ENCODE data around the gene NTNG1.

Gene NTNG1

DNA sequence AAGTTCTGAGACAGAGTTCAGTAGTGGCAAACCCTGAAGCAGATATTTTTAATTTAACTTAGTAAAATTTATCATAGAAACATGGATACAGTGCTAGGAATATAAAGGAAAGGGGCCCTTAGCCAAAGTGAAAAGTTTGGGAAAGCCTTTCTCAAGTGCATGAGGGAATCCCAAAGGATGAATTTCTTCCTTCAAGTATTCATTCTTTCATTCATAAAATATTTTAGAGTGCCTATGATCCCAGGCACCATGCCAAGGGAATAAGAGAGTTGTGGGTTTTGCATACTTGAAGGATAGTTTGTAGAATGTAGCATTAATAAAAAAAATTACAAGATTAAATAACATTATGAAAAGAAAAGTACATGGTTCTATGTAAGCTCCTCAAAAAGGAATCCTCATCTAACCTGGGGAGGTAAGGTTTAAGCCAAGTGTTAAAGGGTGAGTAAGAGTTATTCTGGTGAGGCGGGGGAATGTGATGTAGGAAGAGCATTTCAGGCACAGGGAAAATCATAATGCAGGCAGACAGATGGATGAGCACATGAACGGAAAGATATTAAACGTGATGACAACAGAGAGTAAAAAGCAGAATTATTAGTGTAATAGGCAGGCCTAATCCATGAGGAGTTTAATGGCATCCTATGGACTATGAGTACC, 40.4 kb upstream of the NTNG1 start:
- TF ChIP-seq, protein P1, sequence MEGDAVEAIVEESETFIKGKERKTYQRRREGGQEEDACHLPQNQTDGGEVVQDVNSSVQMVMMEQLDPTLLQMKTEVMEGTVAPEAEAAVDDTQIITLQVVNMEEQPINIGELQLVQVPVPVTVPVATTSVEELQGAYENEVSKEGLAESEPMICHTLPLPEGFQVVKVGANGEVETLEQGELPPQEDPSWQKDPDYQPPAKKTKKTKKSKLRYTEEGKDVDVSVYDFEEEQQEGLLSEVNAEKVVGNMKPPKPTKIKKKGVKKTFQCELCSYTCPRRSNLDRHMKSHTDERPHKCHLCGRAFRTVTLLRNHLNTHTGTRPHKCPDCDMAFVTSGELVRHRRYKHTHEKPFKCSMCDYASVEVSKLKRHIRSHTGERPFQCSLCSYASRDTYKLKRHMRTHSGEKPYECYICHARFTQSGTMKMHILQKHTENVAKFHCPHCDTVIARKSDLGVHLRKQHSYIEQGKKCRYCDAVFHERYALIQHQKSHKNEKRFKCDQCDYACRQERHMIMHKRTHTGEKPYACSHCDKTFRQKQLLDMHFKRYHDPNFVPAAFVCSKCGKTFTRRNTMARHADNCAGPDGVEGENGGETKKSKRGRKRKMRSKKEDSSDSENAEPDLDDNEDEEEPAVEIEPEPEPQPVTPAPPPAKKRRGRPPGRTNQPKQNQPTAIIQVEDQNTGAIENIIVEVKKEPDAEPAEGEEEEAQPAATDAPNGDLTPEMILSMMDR (IDR thresholded peaks at IDR 0.05; ENCODE audit: borderline replicate concordance, control extremely low read depth, extremely low read depth, insufficient read depth, missing control alignments), result no peak
- DNase-seq (ENCODE audit: low spot score), result no peak
- in situ Hi-C loops (cut with MboI; ENCODE audit: low sequenced_read_pairs, unreplicated experiment), result no loop called here

DNA sequence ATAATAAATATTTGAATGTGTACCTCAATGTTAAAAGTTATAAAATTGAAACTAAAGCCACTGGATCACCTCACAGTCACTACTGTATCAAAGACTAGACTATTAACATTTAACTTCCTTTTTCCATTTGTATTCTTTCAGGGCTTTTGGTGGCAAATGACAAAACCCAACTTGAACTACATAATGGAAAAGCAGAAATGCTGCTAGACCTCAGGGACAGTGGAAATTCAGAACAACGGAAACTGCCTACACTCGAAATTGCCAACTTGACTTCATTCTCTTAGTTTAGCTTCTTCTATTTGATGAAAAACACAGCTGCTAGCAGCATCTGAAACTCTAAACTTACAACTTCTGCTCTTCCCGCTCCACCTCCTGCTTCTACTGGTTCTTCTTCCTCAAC, 34.9 kb upstream of the NTNG1 start:
- in situ Hi-C loops (cut with MboI; ENCODE audit: low sequenced_read_pairs, unreplicated experiment), result no loop called here
- peak; percentile 23 for DNase-seq (ENCODE audit: low spot score)
- TF ChIP-seq, protein P1 (IDR thresholded peaks at IDR 0.05; ENCODE audit: borderline replicate concordance, control extremely low read depth, extremely low read depth, insufficient read depth, missing control alignments), result no peak

DNA sequence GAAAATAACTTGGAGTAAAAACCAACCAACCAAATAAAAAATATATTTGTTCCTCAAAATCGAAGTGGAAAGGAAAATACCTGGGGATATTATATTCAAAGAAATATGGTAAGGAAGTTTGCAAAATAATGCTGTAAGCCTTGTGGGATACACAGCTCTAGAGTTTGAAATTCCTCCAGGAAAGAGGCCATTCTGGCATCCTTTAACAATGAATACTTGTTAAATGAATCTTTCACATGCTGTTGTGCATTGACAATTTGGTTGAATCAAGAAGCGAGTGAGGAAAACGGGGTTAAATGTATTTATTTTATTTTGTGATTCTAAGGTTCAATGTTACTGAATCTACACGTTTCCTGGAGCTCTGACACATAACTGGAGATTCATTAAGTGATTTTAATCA, 30.5 kb upstream of the NTNG1 start:
- no peak for DNase-seq (ENCODE audit: low spot score)
- in situ Hi-C loops (cut with MboI; ENCODE audit: low sequenced_read_pairs, unreplicated experiment), result no loop called here
- TF ChIP-seq, protein P1 (IDR thresholded peaks at IDR 0.05; ENCODE audit: borderline replicate concordance, control extremely low read depth, extremely low read depth, insufficient read depth, missing control alignments), result no peak

DNA sequence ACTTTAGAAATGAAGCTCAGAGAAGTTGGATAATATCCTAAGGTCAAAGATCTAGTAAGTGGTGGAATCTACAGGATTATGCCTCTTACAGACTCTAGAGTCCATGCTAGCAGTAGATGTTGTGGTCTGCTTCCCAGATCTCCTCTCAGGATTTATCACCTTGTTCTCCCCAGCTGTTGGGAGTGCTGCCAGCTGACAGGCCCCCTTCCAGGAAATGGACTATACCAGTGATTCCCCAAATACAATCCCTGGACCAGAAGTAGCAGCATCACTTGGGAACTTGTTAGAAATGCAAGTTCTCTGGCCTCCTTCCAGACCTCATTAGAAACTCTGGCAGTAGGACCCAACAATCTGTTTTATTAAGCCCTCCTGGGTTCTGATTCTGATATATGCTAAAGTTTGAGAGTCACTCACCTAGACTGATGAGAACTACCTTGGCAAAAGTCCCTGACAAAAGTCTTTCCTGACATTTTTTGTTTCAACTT, 24.5 kb upstream of the NTNG1 start:
- no peak for DNase-seq (ENCODE audit: low spot score)
- TF ChIP-seq, protein P1 (IDR thresholded peaks at IDR 0.05; ENCODE audit: borderline replicate concordance, control extremely low read depth, extremely low read depth, insufficient read depth, missing control alignments), result no peak
- in situ Hi-C loops (cut with MboI; ENCODE audit: low sequenced_read_pairs, unreplicated experiment), result no loop called here

DNA sequence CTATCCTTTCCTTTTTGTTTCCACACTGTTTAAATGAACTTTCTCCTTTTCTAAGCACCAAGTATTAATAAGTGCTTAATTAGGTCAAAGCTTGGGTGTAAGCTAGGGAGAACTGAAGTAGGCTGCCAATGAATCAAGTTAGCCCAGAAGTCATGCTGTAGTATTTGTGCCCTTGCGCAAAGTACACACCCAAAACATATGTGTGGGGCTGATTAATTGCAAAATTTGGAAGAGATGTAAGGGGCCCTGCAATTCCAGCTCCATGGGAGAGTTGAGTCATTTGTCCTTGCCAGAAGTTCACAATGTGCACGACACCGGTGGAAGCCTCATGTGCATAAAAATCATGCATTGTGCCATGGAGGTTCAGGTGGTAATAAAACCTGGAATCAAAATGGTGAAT, 18.6 kb upstream of the NTNG1 start:
- in situ Hi-C loops (cut with MboI; ENCODE audit: low sequenced_read_pairs, unreplicated experiment), result no loop called here
- DNase-seq (ENCODE audit: low spot score), result no peak
- TF ChIP-seq, protein P1 (IDR thresholded peaks at IDR 0.05; ENCODE audit: borderline replicate concordance, control extremely low read depth, extremely low read depth, insufficient read depth, missing control alignments), result no peak

DNA sequence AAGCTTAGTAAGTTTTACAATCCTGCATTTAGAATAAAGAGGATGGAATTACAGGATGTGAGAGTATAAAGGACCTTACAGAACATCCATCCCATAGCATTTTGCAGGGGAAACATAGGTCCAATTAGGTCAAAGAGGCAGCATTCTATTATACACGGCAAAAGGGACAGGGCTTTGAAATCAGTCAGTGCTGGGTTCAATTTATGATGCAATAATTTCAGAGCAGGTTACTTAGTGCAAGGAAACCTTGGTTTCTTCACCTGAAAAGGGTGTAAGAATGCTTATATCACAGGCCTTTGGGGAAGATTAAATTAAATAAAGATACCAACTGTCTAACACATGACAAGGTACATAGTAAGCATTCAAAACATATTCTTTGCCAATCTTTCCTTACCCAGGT, 17.1 kb upstream of the NTNG1 start:
- no peak for DNase-seq (ENCODE audit: low spot score)
- TF ChIP-seq, protein P1 (IDR thresholded peaks at IDR 0.05; ENCODE audit: borderline replicate concordance, control extremely low read depth, extremely low read depth, insufficient read depth, missing control alignments), result no peak
- in situ Hi-C loops (cut with MboI; ENCODE audit: low sequenced_read_pairs, unreplicated experiment), result no loop called here

Measured in GM13976 (cell line).